Left forelimb (tissue), 1 donor: Measurements from ENCODE around the gene OR10H2.
A peak's percentile ranks its signal among the peaks of the same experiment; 100 is the strongest.
"Not testable (repeated sequence)": the region's sequence is repeated elsewhere in the genome, so short reads cannot be mapped to it uniquely, and the experiment has no call there.

Source experiments
- DNase-seq: peaks from one replicate; pipeline ENCODE4 v3.0.0-alpha.2; 2018; ENCODE audit warnings: low spot score

The OR10H2 gene, protein sequence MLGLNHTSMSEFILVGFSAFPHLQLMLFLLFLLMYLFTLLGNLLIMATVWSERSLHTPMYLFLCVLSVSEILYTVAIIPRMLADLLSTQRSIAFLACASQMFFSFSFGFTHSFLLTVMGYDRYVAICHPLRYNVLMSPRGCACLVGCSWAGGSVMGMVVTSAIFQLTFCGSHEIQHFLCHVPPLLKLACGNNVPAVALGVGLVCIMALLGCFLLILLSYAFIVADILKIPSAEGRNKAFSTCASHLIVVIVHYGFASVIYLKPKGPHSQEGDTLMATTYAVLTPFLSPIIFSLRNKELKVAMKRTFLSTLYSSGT

DNA sequence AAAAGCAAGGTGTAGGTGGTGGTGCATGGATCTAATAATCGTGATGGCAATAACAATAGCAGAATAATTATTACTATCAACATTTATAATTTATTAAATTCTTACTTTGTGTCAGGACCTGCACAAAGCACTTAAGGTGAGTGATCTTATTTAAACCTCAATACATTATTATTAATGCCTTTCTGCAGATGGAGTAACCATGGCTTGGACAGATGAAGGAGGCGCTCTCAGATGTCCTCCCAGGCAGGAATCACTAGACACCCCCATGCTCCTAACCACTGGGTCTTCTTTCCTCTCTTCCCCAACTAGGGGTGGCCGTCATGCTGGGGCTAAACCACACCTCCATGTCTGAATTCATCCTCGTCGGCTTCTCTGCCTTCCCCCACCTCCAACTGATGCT lies at the start of gene OR10H2:
Gene OR10H2 (plus strand): TSS at position 301 of the 400 bp plus-strand sequence. CDS start 20 bp downstream, at position 321.
- DNase-seq: no peak

DNA sequence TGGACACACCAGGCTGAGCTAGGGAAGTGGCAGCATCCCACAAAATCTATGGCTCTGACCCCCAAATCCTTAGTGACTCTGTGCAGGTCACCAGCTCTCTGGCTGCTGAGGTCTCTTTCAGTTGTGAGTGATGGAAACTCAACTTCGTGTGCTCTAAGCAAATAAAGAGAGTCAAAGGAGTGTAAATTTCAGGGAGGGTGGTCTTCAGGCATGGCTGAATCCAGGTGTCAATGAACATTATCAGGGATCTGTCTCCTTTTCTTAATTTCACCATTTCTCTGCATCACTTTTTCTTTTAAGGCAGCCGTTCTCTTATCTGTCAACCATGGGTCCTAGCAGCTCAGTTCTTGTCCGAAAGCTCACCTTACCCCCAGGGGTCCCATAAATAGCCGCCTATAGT lies 48.7 kb upstream of the OR10H2 start:
- no peak for DNase-seq

DNA sequence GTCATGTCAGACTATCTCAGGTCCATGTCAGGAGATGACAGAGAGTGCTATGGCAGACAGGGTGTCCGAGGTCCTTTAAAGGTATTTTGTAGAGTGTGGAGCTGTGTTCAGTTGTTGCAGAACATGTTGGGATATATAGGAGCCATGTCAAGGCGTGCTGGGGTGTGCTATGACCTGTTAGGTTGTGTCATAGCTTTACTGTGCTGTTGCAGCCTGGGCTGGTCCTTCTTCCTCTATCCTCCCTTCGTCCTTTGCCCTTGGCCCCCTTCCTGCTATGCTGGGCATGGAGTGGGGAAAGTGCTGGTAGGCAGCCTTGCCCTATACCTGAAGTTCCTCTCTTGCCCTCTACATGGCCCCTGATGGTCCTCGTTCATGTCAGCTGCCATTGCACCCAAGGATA lies 48.0 kb upstream of the OR10H2 start:
- not testable (repeated sequence) for DNase-seq

DNA sequence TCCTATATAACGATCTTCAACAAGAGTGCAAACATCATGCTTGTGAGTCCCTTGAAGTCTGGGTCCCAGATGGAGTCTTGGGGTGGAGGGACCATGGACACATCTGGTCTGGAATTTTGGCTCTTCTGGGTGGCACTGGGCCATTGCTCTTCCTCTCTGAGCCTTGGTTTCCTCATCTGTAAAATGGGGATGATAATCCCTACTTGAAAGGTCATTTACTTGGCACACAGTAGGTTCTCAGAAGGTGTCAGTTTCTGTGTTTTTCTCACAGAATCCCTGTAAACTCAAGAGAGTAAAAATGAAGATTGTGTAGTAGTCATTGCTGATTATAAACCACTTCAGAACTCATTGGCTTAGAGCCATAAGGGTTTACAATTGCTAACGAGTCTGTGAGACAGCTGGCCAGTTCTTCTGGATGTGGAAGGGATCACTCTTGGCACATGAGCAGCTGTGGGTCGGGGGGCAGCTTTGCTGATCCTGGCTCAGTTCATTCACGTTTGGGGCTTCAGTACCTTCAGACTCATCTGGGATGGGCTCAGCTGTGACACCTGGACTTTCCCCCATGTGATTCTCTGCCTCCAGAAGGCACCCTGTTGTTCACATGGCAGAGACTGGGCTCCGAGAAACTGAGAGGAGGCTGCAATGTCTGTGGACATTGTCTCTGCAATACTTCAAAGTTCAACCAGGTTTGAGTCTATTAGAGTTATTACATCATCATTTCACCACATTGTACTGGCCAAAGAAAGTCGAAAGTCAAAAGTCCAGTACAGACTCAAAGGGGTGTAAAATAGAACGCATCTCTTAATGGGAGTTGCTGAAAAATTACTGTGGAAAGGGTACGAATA lies 47.1 kb upstream of the OR10H2 start:
- no peak for DNase-seq

DNA sequence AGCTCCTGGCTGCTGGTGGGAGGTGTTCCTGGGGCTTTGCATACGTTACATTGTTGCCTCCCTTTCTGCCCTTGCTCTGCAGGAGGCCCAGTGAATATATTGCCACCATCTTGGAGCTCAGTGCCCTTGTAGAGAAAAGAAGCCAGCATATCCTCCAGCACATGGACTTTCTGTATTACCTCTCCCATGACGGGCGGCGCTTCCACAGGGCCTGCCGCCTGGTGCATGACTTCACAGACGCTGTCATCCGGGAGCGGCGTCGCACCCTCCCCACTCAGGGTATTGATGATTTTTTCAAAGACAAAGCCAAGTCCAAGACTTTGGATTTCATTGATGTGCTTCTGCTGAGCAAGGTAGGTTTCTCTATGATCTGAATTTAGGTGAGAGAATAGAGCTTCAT lies 44.4 kb upstream of the OR10H2 start:
- DNase-seq: no peak

DNA sequence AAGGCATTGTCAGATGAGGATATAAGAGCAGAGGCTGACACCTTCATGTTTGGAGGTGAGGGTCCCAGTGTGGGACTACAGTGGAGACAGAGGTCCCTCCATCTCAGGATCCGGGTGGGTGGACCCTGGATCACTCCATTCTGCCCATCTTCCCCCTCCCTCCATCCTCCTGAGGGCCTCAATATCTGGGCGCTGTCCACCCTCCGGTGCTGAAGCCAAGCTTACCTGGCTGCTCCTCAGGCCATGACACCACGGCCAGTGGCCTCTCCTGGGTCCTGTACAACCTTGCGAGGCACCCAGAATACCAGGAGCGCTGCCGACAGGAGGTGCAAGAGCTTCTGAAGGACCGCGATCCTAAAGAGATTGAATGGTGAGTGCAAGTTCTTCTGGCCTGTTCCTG lies 43.0 kb upstream of the OR10H2 start:
- no peak for DNase-seq

DNA sequence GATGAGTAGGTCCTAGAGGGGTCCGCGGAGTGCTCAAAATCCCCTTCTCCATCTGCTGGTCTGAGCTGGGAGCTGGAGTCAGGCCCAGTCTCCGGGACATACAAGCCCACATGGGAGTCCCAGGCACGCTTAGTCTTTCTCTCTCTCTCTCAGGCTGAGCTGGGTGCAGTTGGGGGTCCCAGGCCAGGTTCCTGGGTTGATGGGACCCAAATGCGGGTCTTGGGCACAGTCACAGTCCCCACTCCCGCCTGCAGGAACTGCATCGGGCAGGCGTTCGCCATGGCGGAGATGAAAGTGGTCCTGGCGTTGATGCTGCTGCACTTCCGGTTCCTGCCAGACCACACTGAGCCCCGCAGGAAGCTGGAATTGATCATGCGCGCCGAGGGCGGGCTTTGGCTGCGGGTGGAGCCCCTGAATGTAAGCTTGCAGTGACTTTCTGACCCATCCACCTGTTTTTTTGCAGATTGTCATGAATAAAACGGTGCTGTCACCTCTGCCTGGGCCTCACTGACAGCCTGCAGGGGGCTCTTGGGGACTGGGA lies 31.1 kb upstream of the OR10H2 start:
- DNase-seq: no peak

DNA sequence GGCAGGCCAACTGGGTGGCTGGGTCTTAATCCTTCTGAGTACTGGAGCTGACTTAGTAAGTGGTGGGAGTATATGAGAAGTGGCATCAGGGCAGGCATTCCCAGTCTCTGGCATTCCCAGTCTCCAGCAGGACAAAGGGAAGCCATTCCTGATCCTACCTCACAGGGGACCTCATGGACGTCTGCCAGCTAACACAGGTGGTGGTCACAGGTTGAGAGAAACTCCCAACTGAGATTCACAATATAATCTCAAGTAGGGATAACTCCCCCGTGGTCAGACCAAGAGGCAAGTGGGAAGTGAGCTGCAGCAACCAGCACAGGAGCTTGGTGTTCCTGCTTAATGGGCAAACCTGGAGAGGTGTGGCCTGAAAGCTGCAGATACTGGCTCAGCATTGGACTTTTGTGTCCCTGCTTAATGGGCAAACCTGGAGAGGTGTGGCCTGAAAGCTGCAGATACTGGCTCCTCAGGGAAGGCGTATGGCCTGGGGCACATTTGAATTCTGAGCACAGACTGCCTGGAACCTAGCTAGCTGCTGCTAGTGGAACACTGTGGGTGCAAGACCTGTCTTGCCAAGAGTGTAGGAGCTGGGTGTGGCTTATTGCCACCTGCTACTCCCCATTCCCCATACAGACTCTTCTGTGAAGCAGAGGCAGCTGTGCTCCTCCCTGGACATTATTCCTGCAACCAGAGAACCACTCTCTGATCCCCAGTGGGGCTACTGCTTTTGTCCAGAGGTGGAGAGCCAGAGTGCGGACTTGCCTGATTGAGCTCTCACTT lies 25.9 kb upstream of the OR10H2 start:
- DNase-seq: no peak

DNA sequence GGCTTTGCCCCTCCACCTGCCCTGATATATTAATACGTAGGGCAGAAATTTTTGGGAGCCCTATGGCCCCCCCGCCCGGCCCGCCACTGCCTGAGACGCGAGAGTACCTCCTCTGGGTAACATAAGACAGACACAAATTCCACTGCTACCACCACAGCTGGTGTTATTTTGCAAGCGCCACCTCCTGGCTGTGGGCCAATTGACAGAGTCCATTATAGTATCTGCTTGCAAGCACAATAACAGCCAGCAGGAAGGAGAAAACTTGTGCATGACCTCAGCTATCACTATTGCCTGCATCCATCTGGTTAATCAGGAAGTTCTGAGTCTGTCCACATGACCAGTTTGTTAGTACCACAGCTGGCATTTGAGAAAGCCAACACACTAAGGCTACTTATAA lies 25.3 kb upstream of the OR10H2 start:
- peak; percentile 82 for DNase-seq

DNA sequence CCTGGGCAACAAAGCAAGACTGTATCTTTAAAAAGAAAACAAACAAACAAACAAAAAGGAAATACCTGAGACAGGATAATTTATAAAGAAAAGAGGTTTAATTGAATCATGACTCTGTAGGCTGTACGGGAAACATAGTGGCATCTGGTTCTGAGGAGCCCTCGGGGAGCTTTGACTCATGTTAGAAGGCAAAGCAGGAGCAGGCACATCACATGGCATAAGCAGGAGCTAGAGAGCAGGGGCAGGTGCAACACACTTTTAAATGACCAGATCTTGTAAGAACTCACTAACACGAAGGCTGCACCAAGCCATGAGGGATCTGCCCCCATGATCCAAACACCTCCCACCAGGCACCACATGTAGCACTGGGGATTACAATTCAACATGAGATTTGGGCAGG lies 13.2 kb upstream of the OR10H2 start:
- DNase-seq: no peak

DNA sequence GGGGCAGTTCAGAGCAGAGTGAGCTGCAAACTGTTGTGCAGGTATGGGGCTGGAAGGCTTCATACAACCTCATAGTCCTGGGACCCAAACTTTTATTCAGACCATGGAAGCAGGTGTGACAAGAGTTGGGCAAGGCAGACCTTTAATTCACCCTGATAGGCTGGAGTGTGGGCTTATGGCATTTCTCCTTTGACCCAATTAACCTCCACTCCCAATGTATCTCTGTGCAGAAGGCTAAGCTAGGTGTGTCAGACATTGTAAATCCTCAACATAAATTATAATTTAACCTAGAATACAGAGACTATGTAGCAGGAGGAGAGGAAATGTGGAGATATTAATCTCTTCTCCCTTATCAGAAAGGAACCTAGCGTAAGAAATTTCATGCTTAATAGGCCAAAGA lies 12.2 kb upstream of the OR10H2 start:
- no peak for DNase-seq

DNA sequence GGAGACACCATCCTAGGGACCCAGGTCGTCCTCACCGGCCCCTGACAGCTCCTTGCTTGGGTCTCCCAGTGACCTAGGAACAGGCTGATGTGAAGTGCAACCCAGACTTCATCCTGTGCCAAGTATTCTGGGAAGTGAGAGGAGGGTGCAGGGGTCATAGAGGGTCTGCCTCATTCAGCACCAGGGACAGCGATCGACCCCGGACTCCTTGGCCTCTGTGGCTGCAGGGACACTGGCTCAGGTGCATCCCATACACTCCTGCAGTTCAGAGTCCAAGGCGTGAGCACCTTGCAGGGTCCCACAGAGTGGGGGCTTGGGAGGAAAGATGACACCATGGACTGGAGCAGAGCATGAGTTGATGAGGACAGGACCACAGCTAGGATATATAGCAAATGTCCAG lies 10.0 kb upstream of the OR10H2 start:
- DNase-seq: peak; percentile 60

DNA sequence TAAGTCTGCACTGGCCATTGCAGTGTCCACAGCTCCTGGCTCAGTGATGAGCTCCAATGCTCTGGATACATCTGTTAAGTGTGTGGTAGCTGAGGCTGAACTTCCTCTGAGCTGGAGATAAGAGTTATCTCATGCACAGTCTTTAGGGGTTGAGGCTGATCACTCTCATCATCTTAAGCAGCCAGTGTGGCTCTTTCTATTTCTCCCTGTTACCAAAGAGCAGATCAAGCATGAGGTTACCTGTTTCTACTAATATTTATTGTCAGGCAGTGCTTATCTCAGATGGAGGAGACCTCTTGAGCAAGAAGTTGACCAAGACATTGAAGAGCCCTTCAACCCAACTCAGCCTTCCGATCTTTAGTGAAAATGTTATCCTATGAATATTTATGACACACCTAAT lies 6.6 kb upstream of the OR10H2 start:
- DNase-seq: no peak

DNA sequence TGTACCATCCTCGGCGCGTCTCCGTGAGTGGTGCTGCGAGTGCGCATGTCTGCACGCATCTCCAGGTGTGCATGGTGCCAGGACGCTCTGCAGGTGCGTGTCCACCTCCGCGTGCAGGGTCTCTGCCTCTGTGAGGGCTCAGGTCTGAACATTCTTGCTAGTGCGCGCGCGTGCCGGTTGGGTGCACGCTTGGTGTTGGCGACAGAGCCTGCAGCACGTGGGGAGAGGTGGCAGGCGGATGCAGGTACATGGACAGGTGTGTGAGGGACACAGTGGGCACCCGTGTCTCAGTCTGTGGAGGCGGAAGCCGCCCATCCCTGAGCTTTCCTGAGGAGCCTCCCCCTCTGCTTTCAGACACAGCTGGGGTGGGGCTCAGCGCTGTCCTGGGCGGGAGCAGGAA lies 4.9 kb upstream of the OR10H2 start:
- DNase-seq: no peak

DNA sequence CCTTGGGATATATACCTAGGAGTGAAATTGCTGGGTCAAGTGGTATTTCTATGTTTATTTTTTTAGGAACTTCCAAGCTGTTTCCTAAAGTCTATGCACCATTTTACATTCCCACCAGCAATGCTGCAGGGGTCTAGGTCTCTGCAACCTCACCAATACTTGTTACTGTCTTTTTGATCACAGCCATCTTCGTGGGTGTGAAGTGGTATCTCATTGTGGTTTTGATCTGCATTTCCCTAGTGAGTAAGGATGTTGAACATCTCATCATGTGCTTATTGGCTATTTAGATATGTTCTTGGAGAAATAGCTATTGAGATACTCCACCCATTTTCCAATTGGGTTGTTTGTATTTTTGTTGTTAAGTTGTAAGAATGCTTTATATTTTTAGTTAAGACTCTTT lies 2.7 kb downstream of the OR10H2 start:
- no peak for DNase-seq

DNA sequence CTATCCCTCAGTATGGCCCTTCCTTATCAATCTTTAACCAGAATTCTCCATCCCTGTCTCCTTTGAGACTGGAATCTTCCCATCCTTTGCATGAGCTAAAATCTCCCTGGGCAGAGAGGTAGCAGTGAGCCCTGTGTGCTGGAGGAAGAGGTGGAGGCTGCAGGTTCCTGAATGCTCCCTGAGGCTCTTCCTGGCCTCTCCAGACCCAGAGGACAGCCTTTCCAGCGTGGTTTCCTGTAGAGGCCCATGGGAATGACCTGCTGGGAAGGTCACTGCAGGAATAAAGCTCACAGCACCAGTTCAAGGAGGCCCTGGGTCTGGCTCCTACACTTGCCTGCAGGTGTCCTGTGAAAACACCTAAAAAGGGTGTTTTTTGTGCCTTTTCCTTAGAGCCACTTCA lies 4.6 kb downstream of the OR10H2 start:
- no peak for DNase-seq

DNA sequence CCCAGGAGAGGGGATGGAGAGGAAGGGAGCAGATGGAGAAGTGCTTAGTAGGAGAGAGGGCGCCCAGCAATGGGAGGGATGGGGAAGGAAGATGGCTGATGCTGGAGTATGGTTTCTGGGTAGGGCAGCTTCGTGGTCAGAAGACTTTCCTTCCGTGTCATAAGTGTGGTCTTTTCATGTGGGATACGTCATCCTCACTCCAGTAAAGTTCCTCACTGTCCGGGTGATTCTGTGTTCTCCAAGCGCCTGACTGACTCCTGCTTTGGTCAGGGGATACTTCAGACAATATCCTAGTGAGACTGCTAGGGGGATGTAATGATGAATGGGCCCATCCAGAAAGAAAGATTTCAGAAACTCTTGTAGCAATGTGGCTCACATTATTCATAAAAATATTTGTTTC lies 6.1 kb downstream of the OR10H2 start:
- no peak for DNase-seq

DNA sequence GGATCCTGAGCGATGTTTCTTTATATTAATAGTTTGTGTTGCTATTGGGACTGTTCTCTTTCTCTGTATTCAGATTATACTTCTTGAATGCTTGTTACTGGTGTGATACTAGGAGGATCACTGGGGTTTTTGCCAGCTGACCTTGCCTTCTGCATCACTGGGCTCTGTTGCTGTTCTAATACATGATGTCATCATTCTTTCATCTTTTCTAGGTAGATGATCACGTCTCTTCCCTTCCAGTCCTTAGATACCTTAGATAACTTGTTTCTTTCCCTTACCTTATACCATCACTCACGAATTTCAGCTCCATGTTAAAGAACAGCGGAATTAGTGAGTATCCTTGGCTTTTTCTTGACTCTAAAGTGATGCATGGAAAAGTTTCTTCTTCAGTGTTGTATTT lies 9.9 kb downstream of the OR10H2 start, which contains the start of gene OR10H3:
Gene OR10H3 (plus strand): TSS at position 264 of the 400 bp plus-strand sequence. CDS start 3,408 bp downstream, outside the sequence.
- DNase-seq: no peak

DNA sequence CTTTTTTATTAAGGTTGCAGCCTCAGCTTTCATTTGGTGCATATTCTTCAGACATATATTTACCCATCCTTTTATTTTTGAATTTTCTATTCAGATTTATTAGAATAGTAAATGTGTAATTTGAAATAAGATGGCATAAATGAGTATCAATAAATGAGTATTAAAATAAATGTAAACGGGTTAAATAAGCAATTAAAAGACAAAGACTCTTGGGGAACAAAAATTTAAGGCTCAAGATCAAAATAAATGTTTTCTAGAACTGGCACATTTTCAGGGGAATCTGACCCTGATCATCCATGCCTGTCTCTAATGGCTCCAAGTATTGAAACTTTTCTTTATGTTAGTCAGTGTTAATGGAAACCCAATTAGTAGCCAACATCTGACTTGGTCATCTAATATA lies 13.0 kb downstream of the OR10H2 start:
- DNase-seq: no peak

DNA sequence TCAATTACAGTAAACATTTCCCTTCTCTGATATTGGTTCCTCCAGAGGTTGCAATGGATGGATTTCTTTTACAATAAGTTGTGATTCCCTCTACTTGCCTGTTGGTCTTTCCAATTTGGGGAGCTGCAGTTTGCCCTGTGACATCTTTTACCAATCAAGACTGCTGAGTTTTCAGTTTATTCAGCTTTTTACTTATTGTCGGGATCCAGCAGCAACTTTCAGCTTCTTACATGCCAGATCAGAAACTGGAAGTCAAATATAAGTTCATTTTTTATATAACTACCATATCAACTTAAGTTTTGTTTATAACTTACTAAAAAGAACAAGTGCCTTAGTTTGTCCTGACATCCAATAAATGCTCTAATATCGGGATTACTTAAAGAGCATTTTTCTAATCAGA lies 20.4 kb downstream of the OR10H2 start:
- DNase-seq: no peak

DNA sequence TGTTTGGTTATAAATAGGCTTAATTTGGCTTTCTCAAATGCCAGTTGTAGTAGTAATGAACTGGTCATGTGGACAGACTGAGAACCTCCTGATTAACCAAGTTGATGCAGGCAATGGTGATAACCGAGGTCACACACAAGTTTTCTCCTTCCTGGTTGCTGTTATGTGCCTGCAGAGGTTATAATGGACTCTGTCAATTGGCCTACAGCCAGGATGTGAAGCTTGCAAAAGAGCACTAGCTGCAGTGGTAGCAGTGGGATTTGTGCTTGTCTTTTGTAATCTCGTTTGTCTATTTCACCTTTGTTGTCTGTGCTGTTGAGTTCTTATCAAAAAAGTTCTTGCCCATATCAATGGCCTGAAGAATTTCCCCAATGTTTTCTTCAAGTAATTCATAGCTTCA lies 30.6 kb downstream of the OR10H2 start:
- no peak for DNase-seq

DNA sequence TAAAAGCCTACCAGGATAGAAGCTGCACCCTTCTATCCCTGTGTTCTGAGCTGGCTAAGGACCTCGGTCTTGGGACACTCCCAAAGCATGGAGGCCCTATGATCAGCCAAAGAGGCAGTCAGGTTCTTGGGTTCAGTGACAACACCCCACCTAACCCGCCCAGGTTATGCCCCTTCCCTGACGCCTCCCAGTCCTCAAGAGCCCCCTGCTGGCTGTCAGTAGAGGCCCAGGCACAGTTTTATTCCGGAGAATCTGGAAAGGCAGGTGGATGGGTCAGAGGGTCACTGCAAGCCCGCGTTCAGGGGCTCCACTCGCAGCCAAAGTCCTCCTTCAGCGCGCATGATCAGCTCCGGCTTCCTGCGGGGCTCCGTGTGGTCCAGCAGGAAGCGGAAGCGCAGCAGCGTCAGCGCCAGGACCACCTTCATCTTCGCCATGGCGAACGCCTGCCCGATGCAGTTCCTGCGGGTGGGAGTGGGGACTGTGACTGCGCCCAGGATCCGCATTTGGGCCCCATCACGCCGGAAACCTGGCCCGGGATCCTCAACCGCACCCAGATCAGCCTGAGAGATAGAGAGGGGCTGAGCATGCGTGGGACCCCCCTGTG lies 32.2 kb downstream of the OR10H2 start:
- no peak for DNase-seq
